ENCODE data around the gene SMNDC1. TPM values are rescaled to one million over a fixed set of nuclear protein-coding genes. Genes with fewer than 3 reads are reported as not detected.

SMNDC1 gene
- total RNA-seq, 4 donors from 2014 or later: 8.1 to 20.4 (median 14.1) TPM

DNA sequence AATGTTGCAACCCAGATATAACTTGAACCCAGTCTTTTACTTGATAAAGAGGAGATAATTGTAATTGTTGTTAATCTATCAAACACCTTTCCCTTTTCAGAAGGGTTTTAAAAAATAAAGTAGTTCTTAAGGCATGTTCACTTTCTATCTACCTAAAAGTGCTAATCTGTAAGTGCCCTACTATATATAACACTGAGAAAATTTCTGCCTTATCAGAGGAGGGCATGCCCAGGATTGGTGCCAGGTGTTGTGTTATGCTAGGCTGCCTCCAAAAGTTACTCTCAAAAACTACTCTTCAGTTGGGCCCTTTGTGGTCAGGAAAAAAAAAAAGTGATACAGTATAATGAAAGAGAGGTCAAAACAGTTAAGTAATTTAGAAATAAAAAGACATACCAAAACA is 36.3 kb downstream of the SMNDC1 start:
- DNase-seq (ENCODE audit: low spot score): no peak
- TF ChIP-seq, protein P1, sequence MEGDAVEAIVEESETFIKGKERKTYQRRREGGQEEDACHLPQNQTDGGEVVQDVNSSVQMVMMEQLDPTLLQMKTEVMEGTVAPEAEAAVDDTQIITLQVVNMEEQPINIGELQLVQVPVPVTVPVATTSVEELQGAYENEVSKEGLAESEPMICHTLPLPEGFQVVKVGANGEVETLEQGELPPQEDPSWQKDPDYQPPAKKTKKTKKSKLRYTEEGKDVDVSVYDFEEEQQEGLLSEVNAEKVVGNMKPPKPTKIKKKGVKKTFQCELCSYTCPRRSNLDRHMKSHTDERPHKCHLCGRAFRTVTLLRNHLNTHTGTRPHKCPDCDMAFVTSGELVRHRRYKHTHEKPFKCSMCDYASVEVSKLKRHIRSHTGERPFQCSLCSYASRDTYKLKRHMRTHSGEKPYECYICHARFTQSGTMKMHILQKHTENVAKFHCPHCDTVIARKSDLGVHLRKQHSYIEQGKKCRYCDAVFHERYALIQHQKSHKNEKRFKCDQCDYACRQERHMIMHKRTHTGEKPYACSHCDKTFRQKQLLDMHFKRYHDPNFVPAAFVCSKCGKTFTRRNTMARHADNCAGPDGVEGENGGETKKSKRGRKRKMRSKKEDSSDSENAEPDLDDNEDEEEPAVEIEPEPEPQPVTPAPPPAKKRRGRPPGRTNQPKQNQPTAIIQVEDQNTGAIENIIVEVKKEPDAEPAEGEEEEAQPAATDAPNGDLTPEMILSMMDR (IDR thresholded peaks at IDR 0.05): no peak
- no peak for ATAC-seq (ENCODE audit: low FRiP score)

DNA sequence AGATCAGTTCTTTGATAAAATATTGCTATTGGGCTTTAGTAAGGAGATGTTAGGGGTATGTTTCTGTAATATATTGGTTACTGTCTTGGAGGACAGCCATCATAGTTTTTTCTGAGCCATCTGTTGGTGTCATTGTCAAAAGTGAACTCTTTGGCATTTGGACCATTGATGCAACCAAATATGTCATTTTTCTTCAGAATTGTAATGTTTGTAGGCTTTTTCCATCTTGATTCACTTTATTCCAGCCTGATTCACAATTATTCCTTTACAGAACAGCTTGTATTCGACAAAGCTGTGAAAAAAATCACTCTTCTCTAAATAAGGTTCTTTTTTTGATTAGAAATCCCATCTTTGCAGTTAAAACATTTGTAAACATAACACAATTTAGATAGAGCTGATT is 37.4 kb downstream of the SMNDC1 start:
- no peak for ATAC-seq (ENCODE audit: low FRiP score)
- TF ChIP-seq, protein P1 (IDR thresholded peaks at IDR 0.05): no peak
- no peak for DNase-seq (ENCODE audit: low spot score)

DNA sequence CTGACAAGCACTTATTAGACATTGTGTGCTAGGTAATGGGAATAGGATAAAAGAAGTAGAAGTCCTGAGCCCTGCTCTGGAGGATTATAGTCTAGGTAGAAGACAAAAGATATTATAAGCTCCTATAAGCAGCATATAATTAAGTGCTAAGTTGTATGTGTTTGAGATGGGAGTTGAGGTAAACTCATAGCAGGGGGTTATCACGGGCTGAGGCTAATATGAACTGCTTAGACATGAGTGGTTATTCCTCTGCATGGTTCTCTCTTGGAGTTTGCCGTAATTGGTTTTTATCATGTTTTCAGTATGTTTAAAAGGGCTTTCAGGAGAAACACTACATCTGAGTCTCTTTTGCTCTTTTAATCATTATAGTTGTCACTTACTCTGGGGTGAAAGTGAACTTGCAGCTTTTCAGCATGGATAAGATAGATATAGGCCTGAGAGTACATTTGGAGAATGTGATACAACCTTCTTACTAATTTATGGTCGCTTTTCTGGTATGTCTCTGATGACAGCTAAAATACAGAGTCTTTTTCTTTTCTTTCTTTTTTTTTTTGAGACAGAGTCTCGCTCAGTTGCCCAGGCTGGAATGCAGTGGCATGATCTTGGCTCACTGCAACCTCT is 39.0 kb downstream of the SMNDC1 start:
- DNase-seq (ENCODE audit: low spot score) (no peak), ATAC-seq (ENCODE audit: low FRiP score) (no peak)
- TF ChIP-seq, protein P1 (IDR thresholded peaks at IDR 0.05): no peak

DNA sequence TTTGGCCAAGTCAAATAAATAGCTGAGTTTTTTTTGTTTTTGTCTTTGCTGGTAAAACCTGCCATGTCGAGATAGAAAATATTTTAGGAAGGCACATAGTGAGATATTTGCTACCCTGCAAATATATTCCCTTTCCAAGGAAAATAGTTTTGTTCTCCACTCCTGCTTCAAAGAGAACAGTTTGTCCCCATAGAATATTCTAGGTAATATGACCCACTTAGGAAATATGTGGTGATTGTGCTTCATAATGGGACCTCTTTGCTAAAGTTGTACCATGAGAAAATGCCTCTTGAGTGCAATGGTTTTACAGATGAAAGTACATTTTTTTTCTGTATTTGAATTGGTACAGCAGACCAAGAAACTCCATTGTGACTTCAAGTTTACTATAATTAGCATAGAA is 41.6 kb downstream of the SMNDC1 start:
- DNase-seq (ENCODE audit: low spot score) (no peak), ATAC-seq (ENCODE audit: low FRiP score) (no peak)
- TF ChIP-seq, protein P1 (IDR thresholded peaks at IDR 0.05): no peak

DNA sequence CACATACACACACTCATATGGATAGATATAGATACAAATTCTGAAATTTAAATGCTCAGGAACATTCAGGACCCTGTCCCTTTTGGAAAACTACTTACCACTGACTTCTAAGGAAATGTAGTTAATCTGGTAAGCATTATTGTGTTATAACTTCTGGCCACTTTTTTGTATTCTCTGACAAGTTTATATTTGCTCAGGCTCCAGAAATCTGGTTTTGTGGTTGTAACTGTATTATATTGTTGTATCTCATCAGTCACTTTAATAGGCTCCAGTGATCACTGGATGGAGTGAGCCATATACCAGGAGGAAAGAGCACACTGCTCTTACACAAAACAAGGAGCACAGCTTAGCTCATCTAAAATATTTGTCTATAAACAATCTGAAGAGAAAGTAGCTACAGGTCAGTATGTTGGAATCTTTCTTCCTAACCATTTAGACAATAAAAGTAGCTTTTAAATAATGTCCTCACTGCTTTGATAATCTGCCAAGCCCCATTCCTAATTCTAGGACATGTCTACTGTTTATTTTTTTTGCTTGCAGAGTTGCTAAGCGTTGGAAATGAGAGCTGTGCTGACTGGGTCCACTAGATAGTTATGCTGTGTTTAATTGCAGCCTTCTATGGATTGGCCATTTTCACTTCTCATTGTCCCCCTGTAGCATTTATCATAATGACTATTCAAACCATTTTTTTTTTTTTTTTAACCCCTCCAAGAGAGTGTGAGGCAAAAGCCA is 43.8 kb downstream of the SMNDC1 start:
- DNase-seq (ENCODE audit: low spot score): no peak
- TF ChIP-seq, protein P1 (IDR thresholded peaks at IDR 0.05): no peak
- no peak for ATAC-seq (ENCODE audit: low FRiP score)

DNA sequence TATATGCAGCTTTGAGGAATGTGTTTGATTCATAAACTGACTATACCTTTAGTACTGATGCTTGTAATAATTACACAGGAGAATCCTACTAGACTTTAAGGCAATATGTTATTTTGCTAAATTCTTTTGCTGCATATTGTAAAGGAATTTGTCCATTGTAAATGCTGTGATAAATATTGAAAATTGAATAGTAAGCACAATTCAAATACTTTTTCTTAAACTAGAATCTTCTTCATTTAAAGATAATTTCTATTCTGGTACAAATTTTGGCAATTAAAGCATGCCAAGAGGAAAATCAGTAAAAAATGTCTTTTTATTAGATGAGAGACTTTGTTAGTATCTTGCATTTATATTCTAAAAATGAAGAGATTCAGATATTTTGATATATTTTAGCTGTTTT is 45.4 kb downstream of the SMNDC1 start:
- DNase-seq (ENCODE audit: low spot score) (no peak), ATAC-seq (ENCODE audit: low FRiP score) (no peak)
- TF ChIP-seq, protein P1 (IDR thresholded peaks at IDR 0.05): no peak

DNA sequence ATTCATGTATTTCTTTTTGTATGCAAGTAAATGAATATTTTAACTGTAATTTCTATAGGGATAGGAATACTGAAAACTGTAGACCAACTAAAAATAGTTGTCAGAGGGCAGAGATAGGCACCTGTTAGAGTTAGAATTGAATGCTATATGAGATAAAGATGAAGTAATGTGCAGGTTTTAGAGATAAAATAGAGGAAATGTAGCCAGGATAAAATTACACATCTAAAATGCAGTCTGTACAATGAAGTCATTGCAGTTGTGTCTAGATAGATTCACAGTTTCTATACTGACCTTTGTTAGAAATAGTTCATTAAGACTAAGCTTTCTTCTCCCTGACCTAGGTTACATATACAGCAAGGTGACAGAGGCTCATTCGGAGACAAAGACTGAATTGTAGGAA is 46.2 kb downstream of the SMNDC1 start:
- ATAC-seq (ENCODE audit: low FRiP score) (no peak), DNase-seq (ENCODE audit: low spot score) (no peak)
- TF ChIP-seq, protein P1 (IDR thresholded peaks at IDR 0.05): no peak

All from omental fat pad (tissue), 4 donors.